Measurements from ENCODE around the gene GJC2. TPM values are rescaled to one million over a fixed set of nuclear protein-coding genes. Genes with fewer than 3 reads are reported as not detected.

GJC2 gene
- total and polyA plus RNA-seq, 4 donors, result 1.5 to 6.7 (median 2.6) TPM

DNA sequence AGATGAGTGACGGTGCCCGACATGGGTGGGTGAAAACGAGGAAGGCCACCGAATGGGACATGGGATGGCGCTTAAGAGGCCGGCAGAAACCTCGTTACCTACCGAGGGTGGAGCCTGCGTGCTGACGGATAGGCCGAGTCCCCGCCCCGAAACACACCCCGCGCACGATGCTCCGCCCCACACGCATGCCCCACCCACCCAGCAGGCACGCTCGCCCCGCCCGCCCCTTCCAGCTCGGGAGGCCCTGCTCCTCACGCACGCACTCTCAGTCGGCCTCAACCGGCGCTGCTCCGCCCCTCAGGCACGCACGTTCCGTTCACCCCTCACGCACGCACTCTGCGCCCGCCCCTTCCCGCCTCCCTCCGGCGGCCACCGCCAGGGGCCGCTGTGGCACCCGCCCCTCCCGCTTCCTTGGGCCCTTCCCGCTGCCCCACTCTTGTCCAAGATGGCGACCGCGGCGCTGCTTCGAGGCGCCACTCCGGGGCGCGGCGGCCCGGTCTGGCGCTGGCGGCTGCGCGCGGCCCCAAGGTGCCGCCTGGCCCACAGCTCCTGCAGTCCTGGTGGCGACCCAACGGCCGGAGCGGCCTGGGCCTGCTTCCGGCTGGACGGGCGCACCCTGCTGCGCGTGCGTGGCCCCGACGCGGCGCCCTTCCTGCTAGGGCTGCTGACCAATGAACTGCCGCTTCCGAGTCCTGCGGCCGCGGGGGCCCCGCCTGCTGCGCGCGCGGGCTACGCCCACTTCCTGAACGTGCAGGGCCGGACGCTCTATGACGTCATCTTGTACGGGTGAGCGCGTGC lies 15.8 kb downstream of the GJC2 start, which contains the start of gene IBA57:
Gene IBA57, plus strand, starts transcription at position 433 of the 798 bp plus-strand sequence. Its CDS starts 13 bp downstream, at position 446.
- peaks cover 0 to 27% (median 12%) of the 10 kb centered on the region in 5 donors for H3K4me1 ChIP-seq (ENCODE audit: control insufficient read depth in 5 of 5, insufficient read depth in 5 of 5, low read length in 5 of 5)
- peak within 1 kb of the TSS; percentile 66 for H3K4me3 ChIP-seq
- H3K36me3 ChIP-seq (ENCODE audit: control insufficient read depth in 4 of 4, insufficient read depth in 4 of 4, low read length in 4 of 4), result peaks cover 0 to 5% (median 0%) of the 10 kb centered on the region in 4 donors
- WGBS, 2 donors, result 0% methylated on average over 54 to 93 of the region's 93 CpGs
- DNase-seq, result peak; percentile 99 to 100 (median 99)
- ATAC-seq (ENCODE audit: insufficient read depth, low FRiP score), result peak; percentile 91
- H3K27me3 ChIP-seq (ENCODE audit: control insufficient read depth in 3 of 3, insufficient read depth in 3 of 3, low read length in 2 of 3), result peaks cover 0 to 16% (median 9%) of the 10 kb centered on the region in 3 donors
- peak; percentile 80 for TF ChIP-seq CTCF (IDR thresholded peaks at IDR 0.05; ENCODE audit: control extremely low read depth, extremely low read depth)
- H3K9me3 ChIP-seq (ENCODE audit: control insufficient read depth in 4 of 4, insufficient read depth in 3 of 4, low read length in 3 of 4), result no peaks in the 10 kb centered on the region
- peak within 1 kb of the TSS; percentile 92 to 94 for H3K9ac ChIP-seq (ENCODE audit: insufficient read depth in 1 of 2, low read length in 2 of 2)
- H3K27ac ChIP-seq (ENCODE audit: low read depth in 1 of 2, low read length in 1 of 2), result peak within 1 kb of the TSS; percentile 98 to 100

- Histone ChIP-seq H3K9ac (ENCODE audit: insufficient read depth in 1 of 2, low read length in 2 of 2) (peak overlapping the region; percentile 92 to 94), H3K27me3 (ENCODE audit: control insufficient read depth in 3 of 3, insufficient read depth in 3 of 3, low read length in 2 of 3) (peaks cover 0 to 8% (median 7%) of the 10 kb centered on the region in 3 donors), H3K4me3 (peak overlapping the region; percentile 66), H3K27ac (ENCODE audit: low read depth in 1 of 2, low read length in 1 of 2) (peak overlapping the region; percentile 98 to 100), H3K9me3 (ENCODE audit: control insufficient read depth in 4 of 4, insufficient read depth in 3 of 4, low read length in 3 of 4) (no peaks in the 10 kb centered on the region), H3K4me1 (ENCODE audit: control insufficient read depth in 5 of 5, insufficient read depth in 5 of 5, low read length in 5 of 5) (peaks cover 0 to 27% (median 12%) of the 10 kb centered on the region in 5 donors), H3K36me3 (ENCODE audit: control insufficient read depth in 4 of 4, insufficient read depth in 4 of 4, low read length in 4 of 4) (peaks cover 0 to 5% (median 0%) of the 10 kb centered on the region in 4 donors)
- TF ChIP-seq CTCF (IDR thresholded peaks at IDR 0.05; ENCODE audit: control extremely low read depth, extremely low read depth), result no peak
- 10 to 19% methylated on average over 26 of the region's 26 CpGs for WGBS, 2 donors
- ATAC-seq (ENCODE audit: insufficient read depth, low FRiP score) (peak; percentile 1), DNase-seq (peak; percentile 74 to 76 (median 75))
Measured at GRCh38 chr1:228166170-228166936, 16.6 kb downstream of the GJC2 start.

- ATAC-seq (ENCODE audit: insufficient read depth, low FRiP score), result no peak
- Histone ChIP-seq H3K36me3 (ENCODE audit: control insufficient read depth in 4 of 4, insufficient read depth in 4 of 4, low read length in 4 of 4) (peaks cover 0 to 7% (median 0%) of the 10 kb centered on the region in 4 donors), H3K4me1 (ENCODE audit: control insufficient read depth in 5 of 5, insufficient read depth in 5 of 5, low read length in 5 of 5) (peaks cover 0 to 18% (median 5%) of the 10 kb centered on the region in 5 donors), H3K9ac (ENCODE audit: insufficient read depth in 1 of 2, low read length in 2 of 2) (no peak overlapping the region), H3K4me3 (no peak overlapping the region), H3K27me3 (ENCODE audit: control insufficient read depth in 3 of 3, insufficient read depth in 3 of 3, low read length in 2 of 3) (no peaks in the 10 kb centered on the region), H3K27ac (ENCODE audit: low read depth in 1 of 2, low read length in 1 of 2) (no peak overlapping the region), H3K9me3 (ENCODE audit: control insufficient read depth in 4 of 4, insufficient read depth in 3 of 4, low read length in 3 of 4) (no peaks in the 10 kb centered on the region)
- no peak for DNase-seq
- 87 to 88% methylated on average over 12 of the region's 12 CpGs for WGBS, 2 donors
- no peak for TF ChIP-seq CTCF (IDR thresholded peaks at IDR 0.05; ENCODE audit: control extremely low read depth, extremely low read depth)
Measured at GRCh38 chr1:228168563-228169270, 19.0 kb downstream of the GJC2 start.

All from lung (tissue), 12 donors.